Tibial nerve (tissue), 3 donors: ENCODE results near the gene ANKRD39.

Experiments
- CTCF ChIP-seq, 5 experiments: fragments of 200-600 bp in 3 of 5; fragments of 450-650 bp in 2 of 5; sonication (generic) in 3 of 5; IDR thresholded peaks; one replicate each; pipeline ENCODE4 v1.5.1; 2016 to 2019; ENCODE audit warnings: antibody characterized with exemption in 5 of 5, mild to moderate bottlenecking in 3 of 5, moderate library complexity in 2 of 5
- POLR2A ChIP-seq, 2 donors: fragments of 450-650 bp; IDR thresholded peaks; one replicate each; pipeline ENCODE4 v1.6.1; 2017; ENCODE audit warnings: antibody characterized with exemption in 2 of 2, mild to moderate bottlenecking in 2 of 2, moderate library complexity in 2 of 2

- TF ChIP-seq CTCF (IDR thresholded peaks at IDR 0.05) (no peak), POLR2A (IDR thresholded peaks at IDR 0.05) (no peak)
Measured at GRCh38 chr2:96828874-96829273, 28.9 kb downstream of the ANKRD39 start.
